Spleen (tissue), 11 donors: ENCODE data around the gene AP1G2. TPM values are rescaled to one million over a fixed set of nuclear protein-coding genes. Genes with fewer than 3 reads are reported as not detected.

ENCODE experiments used
- DNase-seq: peaks from one replicate; pipeline ENCODE4 v3.0.0-alpha.2; 2020
- H3K27ac ChIP-seq, 8 donors: fragments of 200-600 bp; sonication (generic) in 7 of 8; 1 replicate in 4 of 8; 2 replicates in 4 of 8; pipeline versions ENCODE4 v1.5.0 to v1.8.0; 2016 to 2021; ENCODE audit warnings: inconsistent platforms in 4 of 8, mild to moderate bottlenecking in 4 of 8, moderate library complexity in 1 of 8
- H3K27me3 ChIP-seq, 7 donors: fragments of 200-600 bp; sonication (generic) in 6 of 7; replicated peaks in 1 of 7; 1 replicate in 4 of 7; 2 replicates in 3 of 7; pipeline versions ENCODE4 v1.5.0 to v1.8.0; 2016 to 2021; ENCODE audit warnings: inconsistent platforms in 3 of 7, mild to moderate bottlenecking in 1 of 7
- H3K36me3 ChIP-seq, 6 donors: fragments of 200-600 bp; sonication (generic) in 5 of 6; 1 replicate in 4 of 6; 2 replicates in 2 of 6; pipeline versions ENCODE4 v1.5.0 to v1.8.0; 2016 to 2021; ENCODE audit warnings: inconsistent platforms in 2 of 6
- H3K4me1 ChIP-seq, 6 donors: fragments of 200-600 bp; sonication (generic) in 5 of 6; 1 replicate in 3 of 6; 2 replicates in 3 of 6; pipeline versions ENCODE4 v1.5.0 to v1.8.0; 2016 to 2021; ENCODE audit warnings: inconsistent platforms in 3 of 6
- H3K4me3 ChIP-seq, 8 donors: fragments of 200-600 bp; sonication (generic) in 7 of 8; 1 replicate in 4 of 8; 2 replicates in 4 of 8; pipeline versions ENCODE4 v1.5.0 to v1.8.0; 2016 to 2021; ENCODE audit warnings: inconsistent platforms in 4 of 8, mild to moderate bottlenecking in 4 of 8, moderate library complexity in 2 of 8
- H3K9me3 ChIP-seq, 8 donors: fragments of 200-600 bp; sonication (generic) in 7 of 8; 1 replicate in 4 of 8; 2 replicates in 4 of 8; pipeline versions ENCODE4 v1.5.0 to v1.8.0; 2016 to 2021; ENCODE audit warnings: inconsistent platforms in 4 of 8
- CTCF ChIP-seq, 11 experiments: fragments of 200-600 bp in 7 of 11; fragments of 450-650 bp in 4 of 11; sonication (generic) in 4 of 11; IDR thresholded peaks in 8 of 11; conservative IDR thresholded peaks in 3 of 11; 1 replicate in 7 of 11; 2 replicates in 4 of 11; pipeline versions ENCODE4 v1.4.0 to v1.8.0; 2016 to 2021; ENCODE audit warnings: antibody characterized with exemption in 11 of 11, inconsistent platforms in 4 of 11, mild to moderate bottlenecking in 1 of 11
- POLR2A ChIP-seq, 3 donors: fragments of 450-650 bp; IDR thresholded peaks; one replicate each; pipeline ENCODE4 v1.5.1; 2017; ENCODE audit warnings: antibody characterized with exemption in 3 of 3, mild to moderate bottlenecking in 1 of 3
- POLR2AphosphoS5 ChIP-seq, 3 donors: sonication (generic); formaldehyde crosslinking; IDR thresholded peaks; one replicate each; pipeline ENCODE4 v1.5.1; 2017; ENCODE audit warnings: antibody characterized with exemption in 3 of 3
- whole genome bisulfite sequencing, 5 donors: extraction: QIAGEN DNeasy Blood & Tissue Kit in 3 of 5; methylation state at CpG; one replicate each; pipeline versions ENCODE4 v1.1.5 to v1.1.7; 2013 to 2018; 5-methylcytosine and 5-hydroxymethylcytosine counted together
- intact Hi-C: fragments of 100-400 bp; cut with DNase I; formaldehyde crosslinking; loops from one replicate; pipeline ENCODE4 v1.15.0; 2023; ENCODE audit warnings: low total_unique reads
- polyA plus RNA-seq, 3 donors: library from polyadenylated mRNA; stranded (reverse); fragments of 200-250 nt; gene quantifications; one replicate each; pipeline ENCODE4 v1.2.1, GENCODE V29; 2013
- total RNA-seq, 7 donors: library from RNA; depleted of rRNA in 3 of 7; stranded (reverse); fragments of >200 nt in 3 of 7; fragmentation: NEBNext Ultra II Directional in 4 of 7; extraction: Animal tissue kit (Norgen Biotek cat#: 25700) in 4 of 7; gene quantifications; one replicate each; pipeline versions ENCODE4 v1.1.0 to v1.2.1, GENCODE V29; 2016 to 2021
- donor health status: healthy with polysubstance abuse.
- donor health status: DM: no; HTN: no; CAD: no; lungs with moderate emphysema.
- donor health status: DM: no; HTN: no; CAD: no.
- donor health status: Bipolar disorder and iron deficiency.
- donor health status: healthy.
- donor health status: DM: no; HTN: no; CAD: no.
- donor health status: DM: yes; HTN: yes; CAD: no.

AP1G2 gene
- total and polyA plus RNA-seq, 10 donors: 126 to 267 (median 187) TPM

GRCh38 chr14:23548351-23549318 is 19.0 kb downstream of the AP1G2 start:
- Histone ChIP-seq H3K27me3 (peaks cover 0 to 11% (median 0%) of the 10 kb centered on the region in 7 donors), H3K4me3 (no peak overlapping the region), H3K4me1 (peaks cover 3 to 44% (median 21%) of the 10 kb centered on the region in 6 donors), H3K9me3 (no peaks in the 10 kb centered on the region), H3K36me3 (no peaks in the 10 kb centered on the region), H3K27ac (peak overlapping the region in 2 of 8 donors; percentile 14 to 22)
- intact Hi-C loops: loop anchor here (5.0 kb wide), 1 partner anchor 76 kb away; no protein-coding TSS in a partner anchor
- WGBS, 5 donors: 64 to 79% (median 74%) methylated on average over 18 of the region's 18 CpGs
- TF ChIP-seq CTCF (IDR thresholded peaks at IDR 0.05 in 8 of 11, conservative IDR thresholded peaks at IDR 0.05 in 3 of 11) (no peak), POLR2A (IDR thresholded peaks at IDR 0.05) (no peak), POLR2AphosphoS5 (IDR thresholded peaks at IDR 0.05) (no peak)
- DNase-seq: no peak

- no peak for DNase-seq
- Histone ChIP-seq H3K4me1 (peaks cover 3 to 44% (median 21%) of the 10 kb centered on the region in 6 donors), H3K4me3 (no peak overlapping the region), H3K27ac (peak overlapping the region in 2 of 8 donors; percentile 14 to 22), H3K9me3 (no peaks in the 10 kb centered on the region), H3K27me3 (peaks cover 0 to 11% (median 0%) of the 10 kb centered on the region in 7 donors), H3K36me3 (no peaks in the 10 kb centered on the region)
- 46 to 84% (median 59%) methylated on average over 2 of the region's 2 CpGs for WGBS, 5 donors
- intact Hi-C loops: loop anchor here (5.0 kb wide), 1 partner anchor 76 kb away; no protein-coding TSS in a partner anchor
- TF ChIP-seq CTCF (IDR thresholded peaks at IDR 0.05 in 8 of 11, conservative IDR thresholded peaks at IDR 0.05 in 3 of 11) (no peak), POLR2AphosphoS5 (IDR thresholded peaks at IDR 0.05) (no peak), POLR2A (IDR thresholded peaks at IDR 0.05) (no peak)
Observed at GRCh38 chr14:23547924-23548323, 19.7 kb downstream of the AP1G2 start.

GRCh38 chr14:23546450-23547035 is 21.0 kb downstream of the AP1G2 start:
- Histone ChIP-seq H3K27me3 (peaks cover 0 to 11% (median 0%) of the 10 kb centered on the region in 7 donors), H3K4me3 (no peak overlapping the region), H3K9me3 (no peaks in the 10 kb centered on the region), H3K4me1 (peaks cover 0 to 35% (median 14%) of the 10 kb centered on the region in 6 donors), H3K36me3 (no peaks in the 10 kb centered on the region), H3K27ac (peak overlapping the region in 1 of 8 donors; percentile 8)
- no peak for DNase-seq
- TF ChIP-seq POLR2AphosphoS5 (IDR thresholded peaks at IDR 0.05) (no peak), POLR2A (IDR thresholded peaks at IDR 0.05) (no peak)
- intact Hi-C loops: loop anchor here (5.0 kb wide), 1 partner anchor 74 kb away; no protein-coding TSS in a partner anchor
- WGBS, 5 donors: 76 to 86% (median 82%) methylated on average over 10 of the region's 10 CpGs

DNA sequence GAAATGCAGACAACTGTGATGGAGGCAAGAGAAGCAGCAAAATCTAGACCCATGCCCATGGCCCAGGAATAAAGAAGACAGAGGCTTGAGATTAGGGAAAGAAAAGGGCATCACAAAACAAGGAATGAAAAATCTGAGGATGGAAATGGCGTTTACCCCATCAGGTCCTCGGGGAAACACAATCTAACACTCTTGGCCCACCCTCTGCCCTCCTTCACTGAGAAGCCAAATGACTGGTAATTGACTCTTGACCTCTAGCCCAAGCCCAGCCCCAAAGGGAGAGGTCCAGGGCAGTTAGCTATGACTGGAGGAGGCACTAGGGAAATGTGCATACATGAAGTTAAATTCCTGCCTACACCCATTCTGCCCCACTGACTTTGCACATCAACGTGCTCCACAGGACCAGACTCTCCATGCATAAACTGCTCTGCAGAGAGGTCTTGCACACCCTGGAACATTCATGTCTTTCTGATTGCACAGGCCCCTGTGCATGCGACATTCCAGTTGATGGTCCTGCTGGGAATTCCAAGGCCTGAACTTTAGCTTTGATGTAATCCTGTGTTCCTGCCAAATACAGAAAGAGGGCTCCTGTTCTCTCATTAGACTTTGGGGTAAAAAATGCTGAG is 21.7 kb downstream of the AP1G2 start:
- 73 to 86% (median 83%) methylated on average over 4 of the region's 4 CpGs for WGBS, 5 donors
- DNase-seq: no peak
- no peaks in the 10 kb centered on the region for H3K9me3 ChIP-seq
- intact Hi-C loops: loop anchor here (5.0 kb wide), 1 partner anchor 74 kb away; no protein-coding TSS in a partner anchor
- no peaks in the 10 kb centered on the region for H3K36me3 ChIP-seq
- no peak for TF ChIP-seq POLR2A (IDR thresholded peaks at IDR 0.05)
- no peak for TF ChIP-seq CTCF (IDR thresholded peaks at IDR 0.05 in 8 of 11, conservative IDR thresholded peaks at IDR 0.05 in 3 of 11)
- no peak for TF ChIP-seq POLR2AphosphoS5 (IDR thresholded peaks at IDR 0.05)
- H3K27me3 ChIP-seq: peaks cover 0 to 7% (median 0%) of the 10 kb centered on the region in 7 donors
- no peak overlapping the region for H3K4me3 ChIP-seq
- peak overlapping the region in 5 of 8 donors; percentile 8 to 48 (median 46) for H3K27ac ChIP-seq
- peaks cover 0 to 29% (median 12%) of the 10 kb centered on the region in 6 donors for H3K4me1 ChIP-seq
